ENCODE data around the gene SLC4A1.

The SLC4A1 gene

GRCh38 chr17:44203731-44204440 is 64.0 kb downstream of the SLC4A1 start:
- no peak for DNase-seq

- no peak for DNase-seq
Observed at GRCh38 chr17:44202756-44203155, 65.2 kb downstream of the SLC4A1 start.

DNA sequence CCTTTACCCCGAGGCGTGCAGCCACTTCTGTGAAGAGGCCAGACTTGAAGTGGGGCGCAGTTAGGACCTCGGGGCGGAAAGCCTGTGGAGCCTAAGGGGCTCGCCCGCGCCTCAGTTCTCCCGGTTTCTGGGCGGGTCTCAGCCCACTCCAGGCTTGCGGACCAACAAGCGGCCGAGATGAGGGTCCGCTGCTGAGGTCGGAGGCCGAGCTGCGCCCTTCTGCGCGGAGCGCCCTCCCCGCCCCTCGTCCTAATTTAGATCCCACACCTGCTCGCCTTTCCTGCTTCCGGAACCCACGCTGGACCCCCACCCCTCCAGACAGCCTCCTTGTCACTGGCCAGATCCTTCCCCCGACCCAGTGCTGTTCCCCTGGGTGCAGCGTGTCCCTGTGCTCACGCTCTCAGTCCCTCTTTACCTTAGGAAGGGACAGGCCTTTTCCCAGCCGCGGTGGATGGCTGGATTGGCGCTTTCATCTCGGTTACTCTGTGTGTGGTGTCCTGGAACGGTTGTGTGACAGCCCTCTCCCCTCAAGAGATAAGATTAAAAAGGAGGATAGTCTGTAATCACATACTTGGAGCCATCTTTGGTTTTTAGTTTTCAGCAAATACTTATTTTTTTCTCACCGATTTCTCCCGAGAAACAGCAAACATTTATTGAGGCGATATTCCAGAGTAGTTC is 67.3 kb downstream of the SLC4A1 start:
- DNase-seq, result no peak

DNA sequence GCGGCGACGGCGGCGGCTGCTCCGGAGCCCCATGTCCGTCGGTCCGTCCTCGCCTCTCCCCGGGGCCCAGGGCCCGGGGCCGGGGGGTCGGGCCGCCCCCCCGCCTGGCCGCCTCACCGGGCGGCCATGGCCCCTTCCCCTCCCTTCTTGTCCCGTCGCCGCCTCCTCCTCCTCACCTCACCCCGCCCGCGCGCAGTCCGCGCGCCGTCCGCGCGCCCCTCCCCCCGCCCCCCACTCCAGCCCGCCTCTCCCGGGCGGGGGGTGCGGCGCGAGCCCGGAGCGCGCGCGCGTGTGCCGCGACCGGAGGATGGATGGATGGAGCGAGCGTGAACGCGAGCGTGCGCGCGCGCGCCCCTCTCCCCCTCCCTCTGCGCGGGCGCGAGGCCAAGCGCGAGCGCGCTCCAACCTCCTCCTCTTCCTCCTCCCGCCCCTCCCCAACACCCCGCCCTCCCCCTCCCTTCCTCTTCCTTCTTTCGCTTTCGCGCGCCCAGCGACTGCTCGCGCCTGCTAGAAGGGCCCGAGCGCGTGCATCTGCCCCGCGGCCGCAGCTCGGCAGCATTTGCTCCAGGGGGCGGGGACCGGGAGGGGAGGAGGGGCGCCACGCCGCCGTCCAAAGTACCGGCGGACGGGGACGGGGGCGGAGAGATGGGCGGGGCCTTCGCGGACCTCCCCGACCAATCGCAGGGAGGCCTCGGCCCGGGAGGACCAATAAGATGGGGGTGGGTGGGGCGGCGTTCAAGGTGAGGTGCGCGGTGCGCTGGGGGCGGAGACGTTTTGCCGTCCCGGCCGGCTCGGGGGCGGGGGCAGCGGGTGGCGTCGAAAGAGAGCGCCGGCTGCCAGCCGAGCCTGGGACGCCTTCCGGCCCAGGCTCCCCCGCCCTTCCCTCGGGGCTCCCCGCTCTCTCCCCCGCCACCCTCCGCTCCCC is 68.1 kb downstream of the SLC4A1 start, which contains the start of gene ATXN7L3:
Gene ATXN7L3 (minus strand): TSS at position 332 of the 925 bp plus-strand sequence. CDS start 1,814 bp downstream, outside the sequence.
- peak; percentile 99 for DNase-seq

DNA sequence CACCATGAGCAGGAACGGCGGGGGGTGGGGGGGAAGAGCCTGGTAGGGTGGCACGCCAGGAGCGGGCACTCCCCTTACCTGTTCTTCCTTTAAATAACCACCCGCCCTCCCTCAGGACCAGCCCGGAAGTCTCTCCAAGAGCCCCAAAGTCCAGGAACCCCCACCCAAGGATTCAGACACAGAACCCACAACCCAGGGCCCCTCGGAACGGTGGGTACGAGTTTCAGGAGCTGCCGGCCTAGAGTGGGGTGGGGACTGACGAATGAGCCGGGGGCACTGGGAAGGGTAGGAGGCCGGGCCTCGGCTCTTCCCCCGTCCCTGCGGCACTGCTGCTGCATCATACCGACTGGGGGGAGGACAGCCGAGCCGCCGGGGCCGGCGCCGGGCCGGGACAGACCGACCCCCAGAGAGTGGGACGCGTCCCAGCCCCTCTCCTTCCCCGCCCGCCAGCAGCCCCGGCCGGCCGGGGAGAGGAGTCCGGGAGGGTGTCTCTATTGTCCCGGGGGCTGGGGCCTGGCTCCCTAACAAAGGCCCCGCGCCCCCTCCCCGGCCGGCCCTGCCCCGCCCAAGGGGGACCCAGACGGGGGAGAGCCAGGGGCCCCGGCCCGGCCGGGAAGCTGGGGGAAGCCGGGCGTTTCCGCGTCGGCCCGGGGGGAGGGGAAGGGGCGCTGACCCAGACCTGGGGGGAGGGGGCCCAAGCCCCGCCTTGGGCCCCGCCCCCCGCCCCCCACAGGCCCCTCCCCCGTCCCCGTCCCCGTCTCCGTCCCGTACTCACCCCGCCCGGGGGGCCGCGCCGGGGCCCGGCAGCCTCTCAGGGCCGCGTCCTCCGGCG is 69.0 kb downstream of the SLC4A1 start:
- peak; percentile 36 for DNase-seq
